Gastrocnemius medialis (tissue), 4 donors: ENCODE data around the gene MAP3K9. TPM values are rescaled to one million over a fixed set of nuclear protein-coding genes. Genes with fewer than 3 reads are reported as not detected.
"Not testable (repeated sequence)": the region's sequence is repeated elsewhere in the genome, so short reads cannot be mapped to it uniquely, and the experiment has no call there.

Experiments used
- ATAC-seq, 2 donors: fragments of 150-250 bp; one replicate each; pipeline ENCODE4 v1.9.1; 2016
- DNase-seq, 2 donors: peaks; one replicate each; pipeline ENCODE4 v3.0.0-alpha.2; 2019
- H3K27ac ChIP-seq, 4 donors: fragments of 200-600 bp; sonication (generic); 1 replicate in 1 of 4; 2 replicates in 3 of 4; pipeline ENCODE4 v1.5.1; 2016 to 2018; ENCODE audit warnings: mild to moderate bottlenecking in 2 of 4, moderate library complexity in 1 of 4
- H3K27me3 ChIP-seq, 3 donors: fragments of 200-600 bp; sonication (generic) in 2 of 3; 1 replicate in 1 of 3; 2 replicates in 2 of 3; pipeline versions ENCODE4 v1.5.1 to v1.6.0; 2016 to 2019; ENCODE audit warnings: mild to moderate bottlenecking in 1 of 3, moderate library complexity in 1 of 3
- H3K36me3 ChIP-seq, 2 donors: fragments of 200-600 bp; sonication (generic) in 1 of 2; one replicate each; pipeline ENCODE4 v1.5.1; 2017 to 2018
- H3K4me1 ChIP-seq, 2 donors: fragments of 200-600 bp; sonication (generic) in 1 of 2; one replicate each; pipeline ENCODE4 v1.5.1; 2016 to 2017; ENCODE audit warnings: mild to moderate bottlenecking in 2 of 2
- H3K4me3 ChIP-seq, 4 donors: fragments of 200-600 bp; sonication (generic) in 3 of 4; 1 replicate in 1 of 4; 2 replicates in 3 of 4; pipeline ENCODE4 v1.5.1; 2016 to 2019; ENCODE audit warnings: mild to moderate bottlenecking in 2 of 4
- H3K9me3 ChIP-seq, 3 donors: fragments of 200-600 bp; sonication (generic) in 2 of 3; 1 replicate in 1 of 3; 2 replicates in 2 of 3; pipeline ENCODE4 v1.5.1; 2016 to 2019
- CTCF ChIP-seq, 5 experiments: fragments of 450-650 bp in 3 of 5; fragments of 200-600 bp in 2 of 5; sonication (generic) in 2 of 5; IDR thresholded peaks in 4 of 5; conservative IDR thresholded peaks in 1 of 5; 1 replicate in 4 of 5; 2 replicates in 1 of 5; pipeline ENCODE4 v1.5.1; 2016 to 2019; ENCODE audit warnings: antibody characterized with exemption in 5 of 5, mild to moderate bottlenecking in 3 of 5, moderate library complexity in 3 of 5
- POLR2A ChIP-seq, 2 donors: fragments of 450-650 bp; IDR thresholded peaks; one replicate each; pipeline ENCODE4 v1.6.1; 2017; ENCODE audit warnings: antibody characterized with exemption in 2 of 2, mild to moderate bottlenecking in 2 of 2, moderate library complexity in 2 of 2
- in situ Hi-C, 4 donors: fragments of 200-750 bp; cut with MboI; loops; one replicate each; pipeline versions ENCODE4 v1.15.0 to v1.8.0; 2017; ENCODE audit warnings: low sequenced_read_pairs in 4 of 4
- intact Hi-C: fragments of 100-400 bp; cut with DNase I; formaldehyde crosslinking; loops from one replicate; pipeline ENCODE4 v1.15.1; 2023; ENCODE audit warnings: low total_unique reads
- total RNA-seq, 4 donors: library from RNA; depleted of rRNA; stranded (reverse); fragments of >200 nt; gene quantifications; one replicate each; pipeline versions ENCODE4 v1.1.0 to v1.2.3, GENCODE V29; 2016

Gene MAP3K9
- total RNA-seq, 4 donors from 2014 or later, result 2.4 to 5.0 (median 2.5) TPM

GRCh38 chr14:70708717-70709570 lies 100.4 kb downstream of the MAP3K9 start:
- ATAC-seq (no peak), DNase-seq (no peak)
- no peaks in the 10 kb centered on the region for H3K27me3 ChIP-seq
- H3K9me3 ChIP-seq, result no peaks in the 10 kb centered on the region
- intact Hi-C loops (no loop called here), in situ Hi-C loops (loop anchor here in 1 of 4 donors (25.0 kb wide), 1 partner anchor 897 kb away; no protein-coding TSS in a partner anchor)
- no peak overlapping the region for H3K27ac ChIP-seq
- TF ChIP-seq CTCF (IDR thresholded peaks at IDR 0.05 in 4 of 5, conservative IDR thresholded peaks at IDR 0.05 in 1 of 5), result no peak
- no peak for TF ChIP-seq POLR2A (IDR thresholded peaks at IDR 0.05)
- H3K36me3 ChIP-seq, result no peaks in the 10 kb centered on the region
- H3K4me1 ChIP-seq, result no peaks in the 10 kb centered on the region
- H3K4me3 ChIP-seq, result no peak overlapping the region

- no peak overlapping the region for H3K27ac ChIP-seq
- intact Hi-C loops (no loop called here), in situ Hi-C loops (loop anchor here in 1 of 4 donors (25.0 kb wide), 1 partner anchor 895 kb away; no protein-coding TSS in a partner anchor)
- no peaks in the 10 kb centered on the region for H3K36me3 ChIP-seq
- no peak for TF ChIP-seq CTCF (IDR thresholded peaks at IDR 0.05 in 4 of 5, conservative IDR thresholded peaks at IDR 0.05 in 1 of 5)
- TF ChIP-seq POLR2A (IDR thresholded peaks at IDR 0.05), result no peak
- H3K4me3 ChIP-seq, result no peak overlapping the region
- DNase-seq (no peak), ATAC-seq (no peak)
- H3K4me1 ChIP-seq, result no peaks in the 10 kb centered on the region
- no peaks in the 10 kb centered on the region for H3K27me3 ChIP-seq
- H3K9me3 ChIP-seq, result no peaks in the 10 kb centered on the region
Observed at GRCh38 chr14:70707138-70708038, 101.9 kb downstream of the MAP3K9 start.

- Histone ChIP-seq H3K27ac (no peak overlapping the region), H3K4me1 (no peaks in the 10 kb centered on the region), H3K9me3 (no peaks in the 10 kb centered on the region), H3K36me3 (no peaks in the 10 kb centered on the region), H3K27me3 (no peaks in the 10 kb centered on the region), H3K4me3 (no peak overlapping the region)
- TF ChIP-seq CTCF (IDR thresholded peaks at IDR 0.05 in 4 of 5, conservative IDR thresholded peaks at IDR 0.05 in 1 of 5), result no peak
- no peak for TF ChIP-seq POLR2A (IDR thresholded peaks at IDR 0.05)
- DNase-seq (no peak), ATAC-seq (no peak)
- intact Hi-C loops (no loop called here), in situ Hi-C loops (loop anchor here in 1 of 4 donors (25.0 kb wide), 1 partner anchor 894 kb away; no protein-coding TSS in a partner anchor)
Observed at GRCh38 chr14:70706177-70706576, 103.1 kb downstream of the MAP3K9 start.

GRCh38 chr14:70704960-70705359 lies 104.4 kb downstream of the MAP3K9 start:
- H3K9me3 ChIP-seq, result no peaks in the 10 kb centered on the region
- no peaks in the 10 kb centered on the region for H3K36me3 ChIP-seq
- no peak for TF ChIP-seq CTCF (IDR thresholded peaks at IDR 0.05 in 4 of 5, conservative IDR thresholded peaks at IDR 0.05 in 1 of 5)
- TF ChIP-seq POLR2A (IDR thresholded peaks at IDR 0.05), result no peak
- in situ Hi-C loops, result loop anchor here in 1 of 4 donors (25.0 kb wide), 1 partner anchor 893 kb away; no protein-coding TSS in a partner anchor
- ATAC-seq, result no peak
- intact Hi-C loops, result no loop called here
- no peaks in the 10 kb centered on the region for H3K4me1 ChIP-seq
- DNase-seq, result no peak
- no peak overlapping the region for H3K27ac ChIP-seq
- no peaks in the 10 kb centered on the region for H3K27me3 ChIP-seq
- H3K4me3 ChIP-seq, result no peak overlapping the region

- H3K27ac ChIP-seq, H3K4me1 ChIP-seq, intact Hi-C loops, DNase-seq, H3K4me3 ChIP-seq, H3K27me3 ChIP-seq, ATAC-seq, H3K36me3 ChIP-seq, H3K9me3 ChIP-seq: not testable (repeated sequence)
- in situ Hi-C loops, result loop anchor here in 1 of 4 donors (25.0 kb wide), 1 partner anchor 891 kb away; no protein-coding TSS in a partner anchor
Observed at GRCh38 chr14:70703621-70704168, 105.6 kb downstream of the MAP3K9 start.
